Mucosa of gallbladder (tissue), 1 donor: Measurements from ENCODE around the gene HAPLN1. TPM values are rescaled to one million over a fixed set of nuclear protein-coding genes. Genes with fewer than 3 reads are reported as not detected.

ENCODE experiments used
- DNase-seq: peaks from one replicate; pipeline ENCODE4 v3.0.0-alpha.2; 2020; ENCODE audit warnings: low spot score
- total RNA-seq: library from RNA; stranded (reverse); gene quantifications from one replicate; pipeline ENCODE4 v1.2.1, GENCODE V29; 2021
- donor health status: DM: no; HTN: no; CAD: no.

HAPLN1 gene
- total RNA-seq, 1 donor from 2014 or later: 0.58 TPM

GRCh38 chr5:83718195-83718825 is 2.3 kb downstream of the HAPLN1 start:
- peak; percentile 35 for DNase-seq

DNA sequence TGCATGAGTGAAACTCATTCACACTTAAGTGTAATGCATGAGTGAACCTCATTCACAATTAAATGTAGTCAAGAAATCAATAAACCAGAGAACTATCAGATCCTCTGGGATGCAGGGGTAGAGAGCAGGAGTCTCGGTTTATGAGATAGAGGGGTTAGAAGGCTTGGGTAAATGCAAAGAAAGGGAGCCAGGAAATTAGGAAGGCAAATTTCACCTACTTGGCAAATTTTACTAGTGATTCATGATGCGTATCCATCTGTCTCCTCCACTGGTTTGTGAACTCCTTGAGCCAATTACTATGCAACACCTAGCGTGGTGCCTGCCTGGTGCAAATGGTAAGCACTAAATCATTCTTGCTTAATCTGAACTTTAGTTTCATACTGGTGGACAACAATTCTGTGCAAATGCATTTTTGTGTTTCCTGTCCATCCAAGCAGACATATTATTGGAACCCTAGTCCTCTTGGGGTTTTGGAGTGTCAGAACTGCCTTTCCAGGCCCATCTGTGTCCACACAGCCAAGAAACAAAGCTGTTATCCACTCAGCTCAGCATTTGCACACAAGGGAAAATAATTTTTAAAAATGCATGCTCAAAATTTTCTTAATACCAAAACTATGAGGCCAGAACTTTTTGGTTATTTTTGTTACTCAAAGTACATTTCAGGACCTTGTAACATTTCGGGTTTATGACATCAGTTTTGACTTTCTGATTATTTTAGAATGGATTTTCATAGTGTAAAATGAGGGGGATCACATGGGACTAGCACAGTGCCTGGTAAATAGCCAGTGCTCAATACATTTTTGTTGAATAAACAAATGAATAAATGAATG is 5.2 kb downstream of the HAPLN1 start:
- DNase-seq: no peak

DNA sequence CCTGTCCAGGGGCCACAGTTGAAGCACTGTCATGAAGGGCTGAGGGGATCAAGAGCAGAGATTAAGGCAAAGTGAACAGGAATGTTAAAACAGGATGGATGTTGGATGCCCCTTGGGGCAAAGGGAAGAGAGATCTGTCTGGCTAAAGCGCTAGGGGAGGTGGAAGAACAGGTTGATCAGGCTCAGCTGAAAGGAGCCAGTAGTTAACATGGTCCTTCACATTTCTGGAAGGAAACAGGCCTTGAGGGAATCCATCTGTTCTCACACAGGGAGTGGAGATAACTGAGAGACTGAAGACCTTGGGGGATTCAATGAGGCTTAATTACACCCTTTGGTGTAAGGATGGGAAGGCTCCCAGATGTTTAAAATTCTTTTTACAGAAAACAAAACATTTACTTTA is 5.8 kb downstream of the HAPLN1 start:
- no peak for DNase-seq

- DNase-seq: peak; percentile 52
Measured at GRCh38 chr5:83711982-83712601, 8.6 kb downstream of the HAPLN1 start.

- DNase-seq: no peak
Measured at GRCh38 chr5:83709973-83710372, 10.7 kb downstream of the HAPLN1 start.

GRCh38 chr5:83708170-83708569 is 12.5 kb downstream of the HAPLN1 start:
- no peak for DNase-seq

GRCh38 chr5:83703059-83703458 is 17.6 kb downstream of the HAPLN1 start:
- DNase-seq: no peak

DNA sequence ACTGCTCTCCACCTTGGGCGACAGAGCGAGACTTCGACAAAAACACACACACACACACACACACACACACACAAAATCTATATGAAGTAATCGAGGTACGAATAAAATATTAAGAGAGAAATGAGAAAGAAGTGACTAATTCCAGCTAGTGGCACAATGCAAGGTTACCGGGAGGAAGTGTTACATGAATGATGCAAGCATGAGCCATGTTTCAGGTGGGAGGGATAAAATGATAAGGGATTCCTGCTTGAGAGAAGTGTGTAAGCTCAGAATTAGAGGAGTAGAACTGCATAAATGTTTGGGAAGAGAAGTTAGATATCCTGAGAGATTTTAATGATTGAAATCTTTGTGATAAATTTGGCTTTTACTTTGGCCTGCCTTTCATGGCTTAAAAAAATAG is 18.8 kb downstream of the HAPLN1 start:
- DNase-seq: no peak

GRCh38 chr5:83689881-83690280 is 30.8 kb downstream of the HAPLN1 start:
- DNase-seq: no peak

DNA sequence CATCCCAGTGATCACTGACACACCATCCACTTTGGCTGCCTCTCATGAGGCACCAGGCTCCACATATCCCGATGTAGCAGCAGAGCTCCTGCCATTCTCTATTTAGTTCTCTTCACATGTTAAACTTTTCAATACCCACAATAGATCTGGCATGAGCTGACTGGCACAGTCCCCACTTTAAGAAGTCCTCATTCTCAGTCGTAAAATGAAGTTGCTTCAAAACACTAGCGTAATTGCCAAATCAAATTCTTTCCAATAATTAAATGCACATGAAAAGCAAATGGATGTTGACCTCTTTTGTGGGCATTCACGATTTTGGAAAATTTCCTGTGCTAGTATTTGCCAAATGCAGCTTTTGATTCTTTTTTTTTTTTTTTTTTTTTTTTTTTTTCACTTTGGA is 32.4 kb downstream of the HAPLN1 start:
- DNase-seq: no peak

DNA sequence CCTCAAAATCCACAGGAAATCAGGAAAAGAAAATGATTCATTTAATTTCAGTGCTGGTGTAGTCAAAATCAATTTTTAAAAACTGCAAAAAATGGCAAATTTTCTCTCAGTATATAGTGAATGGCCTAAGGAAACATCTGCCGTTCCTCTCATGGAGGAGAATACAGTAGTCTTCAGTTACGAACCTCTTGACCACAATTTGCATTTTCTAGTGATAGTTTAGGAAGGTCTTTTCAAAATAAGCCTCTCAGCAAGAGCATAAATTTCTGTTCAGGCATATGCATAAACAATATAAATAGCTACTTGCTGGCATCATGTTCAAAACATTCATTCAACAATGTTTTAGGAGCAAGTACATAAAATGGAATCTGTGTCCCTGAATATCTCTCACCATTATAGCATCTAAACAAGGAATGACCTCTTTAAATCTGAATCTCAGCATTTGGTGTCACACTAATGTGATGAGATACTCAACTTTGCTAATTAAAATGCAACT is 33.5 kb downstream of the HAPLN1 start:
- DNase-seq: no peak

GRCh38 chr5:83686251-83686650 is 34.4 kb downstream of the HAPLN1 start:
- no peak for DNase-seq

DNA sequence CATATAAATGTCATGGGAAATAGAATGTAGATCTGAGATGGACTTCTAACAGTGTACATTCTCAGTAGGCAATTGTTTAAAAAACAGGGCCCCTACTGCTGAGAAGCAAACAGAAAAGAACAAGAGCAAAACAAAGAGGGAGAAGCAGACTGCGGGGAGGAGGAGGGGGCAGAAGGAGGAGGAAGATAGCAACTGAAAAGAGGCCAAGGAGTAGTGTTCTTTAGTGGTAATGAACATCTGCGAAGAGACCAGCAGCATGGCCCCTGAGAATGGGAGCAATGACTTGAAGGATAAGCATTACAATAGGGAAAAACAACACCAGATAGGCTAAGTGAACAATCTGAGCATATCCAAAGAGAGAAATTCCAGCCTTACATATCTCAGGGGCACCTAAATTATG is 36.8 kb downstream of the HAPLN1 start:
- no peak for DNase-seq

GRCh38 chr5:83672646-83673045 is 48.0 kb downstream of the HAPLN1 start:
- DNase-seq: no peak

- no peak for DNase-seq
Measured at GRCh38 chr5:83672158-83672557, 48.5 kb downstream of the HAPLN1 start.

GRCh38 chr5:83665631-83666030 is 55.0 kb downstream of the HAPLN1 start:
- DNase-seq: no peak

DNA sequence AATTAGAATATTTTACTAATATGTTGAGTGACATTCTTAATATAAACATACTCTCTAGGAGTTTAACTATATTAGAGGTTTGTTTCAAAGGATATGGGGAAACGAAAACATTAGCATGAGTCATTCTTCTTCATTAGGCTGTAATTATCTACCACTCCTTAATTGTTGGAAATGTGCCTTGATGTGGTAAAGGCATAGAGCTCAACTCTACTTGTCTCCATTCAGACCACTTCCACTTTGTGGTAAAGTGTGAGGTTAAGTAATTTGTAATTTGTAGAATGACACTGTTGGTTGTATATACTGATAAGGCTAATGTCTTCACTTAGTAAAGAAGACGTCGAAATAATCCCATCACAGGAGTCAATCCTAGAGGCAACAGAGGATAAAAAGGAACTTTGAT is 58.1 kb downstream of the HAPLN1 start:
- DNase-seq: no peak

DNA sequence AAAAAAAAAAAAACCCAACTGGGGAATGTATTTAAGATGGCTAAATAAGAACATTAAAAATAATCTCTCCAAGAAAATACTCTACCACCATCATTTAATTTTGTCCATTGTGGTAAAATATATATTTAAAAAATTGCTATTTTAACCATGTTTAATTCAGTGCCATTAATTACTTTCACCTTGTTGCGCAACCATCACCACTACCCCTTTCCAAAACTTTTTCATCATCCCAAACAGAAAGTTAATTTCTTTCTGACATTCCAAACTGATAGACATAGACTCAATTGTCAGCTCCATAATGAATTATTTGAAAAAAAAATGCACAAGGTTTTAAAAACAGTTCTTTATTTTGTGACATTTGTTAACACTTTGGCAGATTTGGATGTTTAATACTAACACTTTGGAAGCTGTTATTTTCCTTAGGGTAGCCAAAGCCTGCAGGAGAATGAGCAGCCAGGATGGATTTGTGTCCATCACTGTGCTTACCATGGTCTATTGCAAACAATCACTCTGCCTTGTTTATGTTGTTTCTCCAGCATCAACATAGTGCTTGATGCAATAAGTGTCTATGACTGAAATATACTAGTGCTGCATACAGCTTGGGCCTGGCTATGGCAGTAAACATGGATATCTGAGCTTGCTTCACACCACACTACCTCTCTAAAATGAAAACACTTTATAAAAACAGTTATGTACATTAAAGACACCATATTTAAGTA is 62.7 kb downstream of the HAPLN1 start:
- no peak for DNase-seq

- DNase-seq: no peak
Measured at GRCh38 chr5:83654427-83654994, 66.1 kb downstream of the HAPLN1 start.

DNA sequence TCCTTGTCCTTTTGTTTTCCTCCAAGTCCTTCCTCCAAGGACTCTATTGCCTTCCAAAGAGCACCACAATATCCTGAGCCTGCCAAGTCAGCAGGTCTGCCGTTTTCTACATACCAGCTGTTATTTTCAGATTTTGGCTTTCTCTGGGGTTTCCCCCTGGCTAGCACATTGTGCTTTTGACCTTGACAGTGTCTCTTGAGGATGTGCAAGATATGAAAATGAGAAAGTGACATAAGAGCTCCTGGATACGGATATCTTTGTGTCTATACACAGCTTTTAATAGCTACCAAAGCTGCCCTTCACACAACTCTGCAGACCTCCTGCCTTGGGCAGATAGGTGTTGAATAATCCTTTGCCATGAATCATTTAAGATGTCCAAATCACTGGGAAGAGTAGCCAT is 67.0 kb downstream of the HAPLN1 start:
- no peak for DNase-seq

DNA sequence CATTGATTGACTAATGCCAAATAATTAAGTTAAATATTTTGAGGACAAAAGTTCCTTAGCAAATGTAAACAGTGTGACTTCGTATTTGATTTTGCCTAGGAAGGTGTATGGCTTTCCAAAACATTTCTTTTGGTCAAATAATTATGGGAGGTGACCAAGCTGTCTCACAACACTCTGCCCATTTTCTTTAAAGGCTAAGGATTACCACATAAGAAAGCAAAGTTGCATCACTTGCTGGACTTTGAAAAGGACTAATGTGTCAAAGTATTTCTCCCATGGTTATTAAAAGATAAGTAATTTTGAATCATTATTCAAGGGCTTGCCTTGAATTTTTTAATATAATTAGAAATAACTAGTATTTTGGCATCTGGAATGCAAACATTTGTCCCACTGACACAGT is 74.7 kb downstream of the HAPLN1 start:
- no peak for DNase-seq

GRCh38 chr5:83644301-83644700 is 76.4 kb downstream of the HAPLN1 start:
- DNase-seq: no peak
